ENCODE data around the gene HNRNPF.

GRCh38 chr10:43336061-43336460 lies 72.9 kb downstream of the HNRNPF start:
- TF ChIP-seq TAF1 (IDR thresholded peaks at IDR 0.05; ENCODE audit: low read depth, low read length) (no peak), POLR2A (IDR thresholded peaks at IDR 0.05; ENCODE audit: low read depth, low read length) (no peak), POU2F2 (IDR thresholded peaks at IDR 0.05; ENCODE audit: low read depth, low read length) (no peak)

All from GM12891 (cell line).